GM21737 (cell line): Measurements from ENCODE around the gene TGFBR1.

Experiments used
- ATAC-seq: cut with Tn5 transposase; IDR thresholded peaks from one replicate; pipeline ENCODE4 v1.9.1; 2021; ENCODE audit warnings: mild to moderate bottlenecking, moderate library complexity; ENCODE audit not compliant: unreplicated experiment

The TGFBR1 gene

DNA sequence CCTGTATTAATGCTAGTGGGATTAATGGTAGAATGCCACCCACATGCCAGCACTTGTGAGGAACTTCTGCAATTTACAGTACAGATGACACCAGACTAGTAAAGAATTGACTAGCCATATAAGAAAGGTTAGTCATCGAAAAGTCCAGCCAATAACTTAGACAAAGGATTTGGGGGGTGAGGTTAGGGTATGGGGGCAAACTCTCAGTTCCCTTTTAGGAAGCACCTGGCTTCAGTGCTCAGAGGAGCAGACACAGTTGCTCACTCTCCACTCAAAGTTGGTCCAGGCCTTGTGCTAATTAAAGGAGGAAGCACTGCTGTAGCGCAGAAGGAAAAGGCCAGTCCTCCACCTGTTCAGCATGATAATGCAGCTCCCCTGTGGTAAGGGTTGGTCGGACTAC, 25.2 kb downstream of the TGFBR1 start:
- peak; percentile 71 for ATAC-seq

DNA sequence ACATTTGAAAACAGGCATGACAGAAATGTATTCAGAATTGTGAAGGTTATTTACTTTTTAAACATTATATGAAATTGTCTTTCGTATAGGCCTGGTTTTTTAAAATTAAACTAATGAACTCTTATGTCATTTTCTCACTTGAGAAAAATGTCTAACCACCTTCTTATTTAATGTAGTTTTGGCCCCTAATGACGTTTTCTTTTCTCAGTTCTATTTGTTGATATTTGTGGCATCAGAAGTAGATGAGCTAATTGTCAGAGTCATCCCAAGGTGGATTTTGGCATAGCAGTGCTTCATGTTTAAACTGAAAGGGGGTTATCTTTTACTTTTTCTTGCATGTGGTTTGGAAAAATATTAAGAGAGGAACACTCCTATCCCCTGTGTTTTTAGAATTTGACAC, 28.2 kb downstream of the TGFBR1 start:
- ATAC-seq: no peak

DNA sequence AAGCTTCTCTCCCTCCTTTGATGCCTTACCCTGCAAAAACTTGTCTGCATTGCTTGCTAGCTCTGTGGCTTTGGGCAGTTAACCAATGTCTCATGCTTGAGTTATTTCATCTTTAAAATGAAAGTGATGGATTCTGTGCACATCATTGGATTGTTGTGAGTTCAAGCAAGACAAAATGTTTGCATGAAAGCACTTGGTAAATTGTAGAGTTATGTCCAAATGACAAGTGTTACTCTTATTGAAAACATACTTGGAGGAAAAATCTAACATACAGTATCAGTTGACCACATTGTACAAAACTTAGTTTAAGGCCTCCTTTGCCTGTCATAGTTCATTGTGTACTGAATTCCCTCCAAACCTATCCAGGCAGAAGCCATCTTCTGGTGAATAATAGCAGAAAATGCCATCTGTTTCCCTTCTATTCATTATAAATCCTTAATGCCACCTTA, 30.0 kb downstream of the TGFBR1 start:
- no peak for ATAC-seq

DNA sequence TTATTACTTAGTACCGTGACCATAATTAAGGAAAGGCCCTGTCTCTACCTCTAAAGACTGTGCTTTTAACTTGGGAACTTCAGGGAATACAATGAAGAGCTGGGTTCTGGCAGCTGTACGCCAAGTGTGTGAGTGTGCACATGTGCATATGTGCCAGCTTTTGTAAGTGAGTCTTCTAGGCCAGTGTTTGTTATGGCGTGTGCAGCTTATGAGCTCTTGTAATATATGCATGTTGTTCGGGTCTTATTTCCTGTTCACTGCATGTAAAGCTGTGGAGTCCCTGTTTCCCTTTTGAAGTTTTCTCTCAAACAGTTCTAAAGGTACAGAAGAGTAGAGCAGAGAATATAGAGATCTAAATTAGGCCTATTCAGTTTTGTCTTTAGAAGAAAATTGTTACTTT, 30.5 kb downstream of the TGFBR1 start:
- no peak for ATAC-seq

DNA sequence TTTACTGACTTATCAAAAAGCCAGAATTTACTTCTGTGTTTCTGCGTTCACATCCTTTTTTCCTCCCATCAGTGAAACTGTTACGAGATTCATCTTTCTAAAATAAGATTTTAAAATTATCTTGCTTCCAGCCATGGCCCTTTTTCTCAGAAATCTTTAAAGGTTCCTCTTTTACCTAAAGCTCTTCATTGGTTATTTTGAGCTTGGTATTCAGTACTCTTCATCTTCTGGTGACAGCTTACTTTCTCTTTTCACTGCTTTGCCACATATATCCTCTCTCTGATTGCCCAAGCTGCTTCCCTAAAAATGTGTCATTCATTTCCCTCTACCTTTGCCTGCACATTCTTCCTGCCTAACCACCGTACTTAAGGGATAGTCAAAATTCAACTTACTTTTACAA, 32.3 kb downstream of the TGFBR1 start:
- ATAC-seq: no peak

DNA sequence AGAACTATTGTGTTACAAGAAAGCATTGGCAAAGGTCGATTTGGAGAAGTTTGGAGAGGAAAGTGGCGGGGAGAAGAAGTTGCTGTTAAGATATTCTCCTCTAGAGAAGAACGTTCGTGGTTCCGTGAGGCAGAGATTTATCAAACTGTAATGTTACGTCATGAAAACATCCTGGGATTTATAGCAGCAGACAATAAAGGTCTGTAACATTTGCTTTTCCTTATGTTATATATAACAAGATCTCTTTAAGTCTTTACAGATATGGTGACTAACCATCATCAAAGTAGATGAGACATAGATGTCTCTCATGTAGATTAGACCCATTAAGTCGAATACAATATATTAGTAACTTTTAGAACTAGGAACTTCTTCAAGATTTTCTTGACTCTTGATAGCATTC, 33.0 kb downstream of the TGFBR1 start:
- no peak for ATAC-seq

DNA sequence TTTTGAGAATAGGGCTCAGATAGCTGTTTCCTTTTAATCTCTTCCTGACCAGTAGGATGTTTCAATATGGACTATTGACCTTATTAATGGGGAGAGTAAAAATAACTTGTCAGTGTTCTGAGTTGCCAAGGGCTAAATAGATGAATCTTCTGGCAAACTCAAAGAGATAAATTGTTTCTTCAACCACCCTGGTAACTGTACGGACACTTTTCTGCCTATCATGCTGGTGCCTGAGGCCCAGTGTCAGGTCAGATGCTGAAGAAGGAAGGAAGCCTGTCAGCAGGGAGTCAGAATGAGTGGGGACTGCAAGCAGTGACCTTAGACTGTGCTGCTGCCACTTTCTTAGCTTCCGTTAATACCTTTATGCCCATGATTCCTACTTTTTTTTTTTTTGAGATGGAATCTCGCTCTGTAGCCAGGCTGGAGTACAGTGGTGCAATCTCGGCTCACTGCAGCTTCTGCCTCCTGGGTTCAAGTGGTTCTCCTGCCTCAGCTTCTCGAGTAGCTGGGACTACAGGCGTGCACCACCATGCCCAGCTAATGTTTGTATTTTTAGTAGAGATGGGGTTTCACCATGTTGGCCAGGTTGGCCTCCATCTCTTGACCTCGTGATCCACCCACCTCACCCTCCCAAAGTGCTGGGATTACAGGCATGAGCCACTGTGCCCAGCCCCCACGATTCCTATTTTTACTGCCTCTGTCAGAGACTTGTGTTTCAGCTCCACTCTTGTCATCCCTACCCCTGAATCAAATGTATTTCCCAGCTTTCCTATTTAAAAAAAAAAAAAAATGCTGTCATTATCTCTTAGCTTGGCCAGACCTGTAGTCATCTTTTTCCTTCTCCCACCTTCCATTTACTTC, 33.7 kb downstream of the TGFBR1 start:
- ATAC-seq: no peak

DNA sequence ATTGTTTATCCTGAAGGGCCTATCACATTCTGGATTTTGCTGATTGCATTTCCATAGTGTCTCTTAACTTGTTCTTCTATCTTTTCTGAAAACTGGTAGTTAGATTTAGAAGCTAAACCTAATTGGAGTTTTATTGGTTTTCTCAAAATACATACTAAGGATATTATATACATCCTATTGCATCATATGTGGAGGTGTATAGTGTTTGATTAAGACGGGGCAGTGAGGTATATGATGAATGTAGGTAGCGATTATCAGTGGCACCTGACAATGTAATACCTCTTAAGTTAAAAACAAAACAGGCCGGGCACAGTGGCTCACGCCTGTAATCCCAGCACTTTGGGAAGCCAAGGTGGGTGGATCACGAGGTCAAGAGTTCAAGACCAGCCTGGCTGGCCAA, 35.0 kb downstream of the TGFBR1 start:
- no peak for ATAC-seq

DNA sequence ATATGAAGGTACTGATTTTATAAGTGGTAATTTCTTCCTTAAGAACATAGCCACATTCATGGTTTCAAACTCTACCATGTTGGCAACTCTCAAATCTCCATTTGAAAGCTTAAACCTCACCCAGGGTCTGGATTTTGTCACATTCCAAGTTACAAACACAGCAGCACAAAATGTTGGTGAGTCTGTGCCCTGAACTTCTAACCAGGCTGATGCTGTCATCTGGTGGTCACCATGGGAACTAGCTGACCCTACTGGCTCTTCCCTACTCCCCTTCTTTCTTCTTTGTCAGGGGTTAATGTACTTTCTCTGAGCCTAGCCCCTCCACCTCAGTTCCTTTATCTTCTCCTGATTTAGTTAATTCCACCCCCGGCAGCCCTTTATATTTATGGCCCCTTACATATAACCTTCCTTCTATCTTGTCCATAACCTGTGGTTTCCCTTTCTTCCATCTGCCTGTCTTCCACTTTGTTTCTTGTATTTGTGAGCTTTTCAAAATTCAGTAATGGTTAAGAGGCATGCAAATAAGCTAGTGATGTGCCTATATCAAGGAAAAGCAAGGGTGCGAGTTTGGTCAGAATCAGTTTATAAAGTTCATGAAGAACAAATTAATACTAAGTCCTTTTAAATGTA, 35.9 kb downstream of the TGFBR1 start:
- no peak for ATAC-seq

DNA sequence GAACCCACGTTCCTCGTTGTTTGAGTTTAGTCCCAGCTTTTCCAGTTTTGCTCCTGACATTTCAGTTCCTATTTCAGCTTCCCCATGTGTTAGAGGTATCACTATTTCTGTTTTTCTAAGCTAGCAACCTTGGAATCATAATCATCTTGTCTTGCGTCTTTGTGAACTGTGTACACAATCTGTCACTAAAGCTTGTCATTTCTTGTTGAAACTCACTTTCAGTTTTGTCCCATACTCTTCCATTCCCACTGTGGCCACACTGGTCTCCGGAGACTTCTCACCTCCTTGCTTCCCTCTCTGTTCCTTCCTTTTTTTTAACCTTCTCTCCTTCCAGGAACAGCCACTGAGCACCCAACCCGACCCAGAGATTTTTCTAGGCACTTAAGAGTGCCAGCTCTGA, 36.9 kb downstream of the TGFBR1 start:
- ATAC-seq: no peak

DNA sequence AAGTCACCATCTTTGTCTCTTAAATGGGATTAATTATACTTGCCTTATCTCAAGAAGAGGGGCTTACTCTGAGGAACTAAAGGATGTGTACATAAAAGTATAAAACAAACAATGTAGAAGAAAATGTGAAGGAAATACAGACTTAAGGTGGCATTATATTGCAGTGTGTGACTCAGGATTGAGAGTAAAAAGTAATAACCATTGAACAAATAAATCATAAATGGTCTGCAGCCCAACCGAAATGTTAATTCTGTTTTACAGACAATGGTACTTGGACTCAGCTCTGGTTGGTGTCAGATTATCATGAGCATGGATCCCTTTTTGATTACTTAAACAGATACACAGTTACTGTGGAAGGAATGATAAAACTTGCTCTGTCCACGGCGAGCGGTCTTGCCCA, 37.4 kb downstream of the TGFBR1 start:
- no peak for ATAC-seq

DNA sequence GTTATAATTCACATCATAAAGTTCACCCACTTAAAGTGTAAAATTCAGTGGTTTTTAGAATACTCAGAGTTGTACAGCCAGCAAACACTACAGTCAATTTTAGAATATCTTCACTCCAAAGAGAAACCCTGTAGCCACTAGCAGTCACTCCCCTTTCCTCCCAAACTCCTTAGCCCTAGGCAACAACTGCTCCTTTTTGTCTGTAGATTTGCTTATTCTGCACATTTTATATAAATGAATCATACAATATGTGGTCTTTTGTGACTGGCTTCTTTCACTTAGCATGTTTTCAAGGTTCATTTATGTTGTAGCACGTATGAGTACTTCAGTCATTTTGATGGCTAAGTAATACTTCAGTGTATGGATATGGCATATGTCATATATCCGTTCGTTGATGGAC, 38.7 kb downstream of the TGFBR1 start:
- ATAC-seq: no peak

DNA sequence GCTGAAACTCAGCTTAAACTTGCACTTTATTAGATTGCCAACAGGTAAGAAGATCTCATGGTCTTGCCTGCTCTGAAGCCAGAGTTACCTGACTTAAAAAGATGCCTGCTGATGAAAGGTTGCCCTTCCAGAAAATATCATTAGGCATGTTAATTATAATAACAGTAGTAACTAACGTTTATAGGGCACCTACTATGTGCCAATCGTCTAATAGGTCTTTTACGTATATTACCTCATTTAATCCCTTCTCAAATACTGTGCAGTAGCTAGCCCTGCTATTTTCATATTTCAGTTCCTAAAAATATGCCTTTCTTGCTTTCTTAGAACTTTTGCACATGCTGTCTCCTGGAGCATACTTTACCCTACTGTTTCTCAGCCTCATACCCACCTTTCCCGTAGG, 40.1 kb downstream of the TGFBR1 start:
- ATAC-seq: no peak

DNA sequence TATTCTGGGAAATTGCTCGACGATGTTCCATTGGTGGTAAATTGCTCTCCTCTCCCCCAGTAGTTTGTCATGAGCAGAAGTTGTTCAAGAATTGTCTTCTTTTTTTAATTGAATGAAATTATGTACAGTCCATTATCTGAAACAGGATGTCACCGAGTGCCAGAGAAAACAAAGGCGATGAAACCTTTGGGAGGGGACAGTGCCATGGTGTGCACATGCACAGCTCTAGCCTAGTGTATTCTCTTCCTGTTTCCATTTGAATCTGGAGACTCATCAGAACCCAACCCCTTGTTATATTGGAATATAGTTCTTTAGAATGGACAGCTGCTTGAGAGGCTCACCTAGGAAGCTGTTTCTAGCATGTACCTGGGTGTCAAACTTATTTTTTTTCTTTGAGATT, 41.7 kb downstream of the TGFBR1 start:
- no peak for ATAC-seq

DNA sequence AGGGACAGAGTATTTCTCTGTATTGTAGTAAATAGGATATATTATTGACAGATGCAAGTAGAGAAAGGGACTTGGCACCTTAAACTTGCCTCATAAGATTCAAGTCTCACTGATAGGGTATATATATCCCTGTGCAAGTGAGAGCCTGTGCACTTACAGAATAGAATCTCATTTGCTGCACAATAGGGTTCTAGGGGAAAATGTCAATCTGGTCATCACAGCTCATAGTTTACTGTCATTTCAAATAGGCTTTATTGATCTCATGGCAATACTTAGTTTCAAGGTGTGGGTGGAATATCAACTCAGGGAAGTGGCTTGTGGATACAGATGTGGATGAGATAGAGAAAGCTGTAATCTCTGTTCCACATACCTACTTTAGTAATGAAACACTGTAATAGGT, 42.3 kb downstream of the TGFBR1 start:
- ATAC-seq: no peak

DNA sequence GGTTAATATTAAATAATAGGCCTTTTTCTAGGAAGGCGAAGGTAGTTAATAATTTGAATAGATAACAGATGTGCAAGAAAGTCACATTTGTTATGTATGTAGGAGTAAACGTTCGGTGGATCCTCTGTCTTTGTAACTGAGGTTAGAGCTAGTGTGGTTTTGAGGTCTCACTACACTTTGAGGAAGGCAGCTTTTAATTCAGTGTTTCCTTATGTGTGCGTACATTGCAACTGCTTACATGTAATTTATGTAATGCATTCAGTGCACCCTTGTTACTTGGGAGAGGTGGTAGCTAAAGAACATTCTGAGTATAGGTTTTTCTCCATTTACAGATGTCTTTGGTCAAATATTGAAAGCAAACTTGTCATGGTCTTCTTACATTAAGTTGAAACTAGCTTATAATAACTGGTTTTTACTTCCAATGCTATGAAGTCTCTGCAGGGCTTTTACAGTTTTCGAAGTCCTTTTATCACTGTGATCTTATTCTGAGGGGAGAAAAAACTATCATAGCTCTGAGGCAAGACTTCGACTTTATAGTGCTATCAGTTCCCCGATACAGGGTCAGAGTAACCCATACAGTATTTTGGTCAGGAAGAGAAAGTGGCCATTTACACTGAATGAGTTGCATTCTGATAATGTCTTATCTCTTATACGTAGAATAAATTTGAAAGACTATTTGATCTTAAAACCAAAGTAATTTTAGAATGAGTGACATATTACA, 45.7 kb downstream of the TGFBR1 start:
- ATAC-seq: no peak

DNA sequence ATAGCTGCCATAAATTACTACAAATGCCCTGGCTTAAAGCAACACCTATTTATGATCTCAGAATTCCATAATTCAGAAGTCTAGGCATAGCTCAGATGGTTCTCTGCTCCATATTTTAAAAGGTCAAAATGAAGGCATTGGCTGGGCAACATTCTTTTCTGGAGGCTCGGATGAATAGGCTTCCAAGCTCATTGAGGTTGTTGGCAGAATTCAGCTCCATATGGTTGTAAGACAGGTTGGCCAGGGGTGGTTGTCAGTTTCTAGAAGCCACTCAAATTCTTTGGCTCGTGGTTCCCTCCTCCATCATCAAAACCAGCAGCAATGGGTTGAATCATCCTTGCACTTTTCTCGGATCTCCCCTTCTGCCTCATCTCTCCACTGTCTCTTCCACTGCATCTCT, 49.4 kb downstream of the TGFBR1 start:
- no peak for ATAC-seq

DNA sequence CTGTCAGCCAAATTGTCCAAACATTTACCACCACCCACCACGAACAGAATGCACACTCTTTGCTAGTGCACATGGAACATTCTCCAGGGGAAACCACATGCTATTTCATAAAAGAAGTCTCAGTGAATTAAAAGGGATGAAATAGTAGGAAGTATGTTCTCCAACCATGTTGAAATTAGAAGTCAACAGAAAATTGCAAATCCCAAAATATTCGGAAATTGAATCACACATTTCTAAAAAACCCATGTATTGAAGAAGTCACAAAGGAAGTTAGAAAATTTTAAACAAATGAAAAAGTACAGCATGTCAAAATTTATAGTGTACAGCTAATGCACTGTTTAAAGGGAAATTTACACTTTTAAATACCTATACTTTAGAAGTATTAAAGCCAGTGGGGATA, 50.8 kb downstream of the TGFBR1 start:
- no peak for ATAC-seq

DNA sequence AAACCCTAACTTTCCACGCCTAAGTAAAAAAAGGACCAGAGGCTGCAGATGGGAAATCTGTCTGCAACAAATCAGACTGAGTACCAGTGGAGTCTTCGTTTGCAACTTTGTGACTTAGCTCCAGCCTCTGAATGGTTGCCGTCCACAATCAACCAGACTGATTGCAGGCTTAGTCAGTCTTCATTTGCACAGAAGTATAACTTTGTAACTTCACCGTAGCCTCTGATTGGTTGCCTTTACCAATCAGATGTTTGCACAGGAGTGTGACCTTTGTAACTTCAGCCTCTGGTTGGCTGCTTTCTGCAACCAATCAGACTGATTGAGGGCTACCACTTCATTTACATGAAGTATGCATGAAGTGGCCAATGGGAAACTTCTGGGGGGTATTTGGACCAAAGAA, 53.7 kb downstream of the TGFBR1 start:
- no peak for ATAC-seq

DNA sequence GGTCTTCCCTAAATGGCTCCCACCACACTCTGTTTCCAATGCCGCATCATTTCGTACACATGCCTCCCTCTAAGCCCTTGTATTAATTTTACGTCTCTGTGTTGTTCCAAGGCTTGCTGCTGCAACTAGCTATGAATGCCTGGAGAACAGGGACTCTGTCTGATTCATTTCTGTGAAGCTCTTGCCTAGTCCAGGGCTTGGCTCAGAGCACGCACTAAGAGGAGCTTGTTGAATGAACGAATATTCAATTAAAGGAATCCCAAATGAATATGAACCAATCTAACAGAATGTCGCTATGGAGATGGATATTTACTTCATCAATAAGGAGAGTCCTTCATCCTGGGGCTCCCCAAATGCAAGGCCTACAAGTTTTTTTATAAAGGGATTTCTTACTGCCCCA, 55.3 kb downstream of the TGFBR1 start:
- ATAC-seq: no peak

DNA sequence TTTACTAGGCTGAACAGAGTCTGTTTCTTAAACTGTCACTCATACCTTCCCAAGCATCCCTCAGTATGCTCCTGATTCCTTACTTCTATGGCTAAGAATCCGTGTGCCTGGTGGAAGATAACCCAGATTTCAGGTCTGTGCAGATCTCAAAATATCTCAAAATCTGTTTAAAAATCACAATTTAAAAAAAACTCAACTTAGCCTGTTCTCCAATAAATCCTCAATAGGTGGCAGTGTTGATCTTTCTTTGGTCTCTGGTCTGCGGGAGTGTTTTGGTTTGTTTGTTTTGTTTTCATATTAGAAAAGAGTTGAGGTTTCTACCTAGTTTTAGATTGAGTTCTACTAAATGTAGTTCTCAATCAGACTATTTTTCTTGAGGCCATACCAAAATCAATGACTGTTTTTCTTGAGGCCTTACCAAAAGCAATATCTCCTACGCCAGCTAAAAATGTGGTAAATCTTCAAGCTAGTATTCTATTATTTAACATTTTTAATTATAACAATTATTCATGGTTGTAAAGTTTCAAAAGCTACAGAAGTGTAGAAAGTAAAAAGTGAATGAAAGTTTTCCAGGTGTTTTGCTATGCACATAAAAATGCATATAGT, 57.9 kb downstream of the TGFBR1 start:
- no peak for ATAC-seq

DNA sequence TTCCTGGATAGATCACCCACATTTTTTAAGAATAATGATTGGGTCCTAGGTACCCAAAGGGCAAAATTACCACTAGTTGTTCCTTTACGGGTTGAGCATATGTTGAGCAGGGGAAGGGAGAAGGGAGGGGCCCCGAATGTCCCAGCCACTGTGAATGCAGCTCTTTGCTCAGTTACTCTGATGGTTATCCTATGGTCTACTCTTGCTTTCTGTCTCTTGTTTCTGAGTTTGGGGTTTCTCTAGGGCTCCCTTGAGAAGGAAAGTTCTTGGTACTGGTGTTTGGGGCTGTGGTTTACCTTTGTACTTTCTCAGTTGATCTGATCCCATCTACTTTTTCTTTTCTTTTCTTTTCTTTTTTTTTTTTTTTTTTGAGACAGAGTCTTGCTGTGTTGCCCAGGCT, 61.2 kb downstream of the TGFBR1 start:
- ATAC-seq: no peak
